GM19455 (cell line): ENCODE results near the gene GPR158.

ENCODE experiments used
- ATAC-seq: cut with Tn5 transposase; IDR thresholded peaks from one replicate; pipeline ENCODE4 v1.9.1; 2021; ENCODE audit not compliant: unreplicated experiment

The GPR158 gene

GRCh38 chr10:25498645-25499044, 323.8 kb downstream of the GPR158 start:
- ATAC-seq, result no peak

DNA sequence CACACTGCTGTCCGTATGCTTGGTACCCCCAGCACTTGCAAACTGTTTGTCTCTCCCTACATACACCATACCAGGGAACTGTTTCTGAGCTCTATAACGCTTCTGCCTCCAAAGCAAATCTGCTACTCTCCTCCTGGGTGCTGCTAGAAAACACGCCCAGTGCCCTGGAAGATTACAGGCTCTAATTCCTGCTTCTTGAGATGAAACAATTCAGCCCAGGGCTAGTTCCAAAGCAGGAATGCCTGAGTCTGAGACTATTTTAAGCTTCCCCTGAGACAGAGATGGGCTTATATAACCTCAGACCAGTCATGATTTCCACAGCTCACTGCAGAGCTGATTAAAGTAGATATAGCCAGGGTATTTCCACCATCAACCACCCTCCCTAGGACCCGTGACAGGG, 327.1 kb downstream of the GPR158 start:
- ATAC-seq, result no peak

DNA sequence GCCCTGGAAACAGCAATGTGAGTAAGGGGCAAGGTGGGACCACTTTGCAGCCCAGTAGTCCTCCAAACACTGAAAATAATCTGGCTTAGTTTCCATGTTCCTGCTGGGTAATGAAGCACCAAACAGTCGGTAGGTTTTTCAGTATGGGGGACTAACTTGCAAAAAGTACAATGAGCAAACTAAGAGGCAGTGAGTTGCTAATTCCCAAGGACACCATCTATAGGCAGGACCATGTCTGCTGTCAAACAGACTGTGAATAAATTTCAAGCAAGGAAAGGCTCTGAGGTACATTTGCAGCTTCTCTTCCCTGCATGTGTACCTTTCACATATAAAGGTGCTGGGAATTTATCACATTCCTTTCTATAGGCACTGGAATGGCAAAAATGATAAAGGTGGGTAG, 327.7 kb downstream of the GPR158 start:
- no peak for ATAC-seq

- no peak for ATAC-seq
These were observed 329.5 kb downstream of the GPR158 start for GRCh38 chr10:25504306-25504705.

DNA sequence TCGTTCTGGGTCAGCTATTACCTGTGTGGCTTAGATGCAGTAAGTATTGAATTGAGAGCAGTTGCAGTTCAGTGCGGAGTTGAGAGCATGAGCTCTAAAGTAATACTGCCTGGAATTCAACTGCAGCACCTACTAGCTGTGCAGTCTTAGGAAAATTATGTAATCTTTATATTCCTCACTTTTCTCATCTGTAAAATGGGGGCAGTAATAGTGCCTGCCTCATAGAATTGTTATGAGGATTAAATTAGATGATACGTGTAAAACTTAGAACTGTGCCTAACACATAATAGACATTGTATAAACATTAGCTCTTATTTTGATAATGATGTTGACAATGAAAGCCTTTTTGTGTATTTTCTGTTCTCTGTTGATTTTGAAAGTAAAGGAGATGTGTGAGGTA, 330.0 kb downstream of the GPR158 start:
- ATAC-seq, result no peak

- no peak for ATAC-seq
These were observed 330.7 kb downstream of the GPR158 start for GRCh38 chr10:25505466-25505865.

DNA sequence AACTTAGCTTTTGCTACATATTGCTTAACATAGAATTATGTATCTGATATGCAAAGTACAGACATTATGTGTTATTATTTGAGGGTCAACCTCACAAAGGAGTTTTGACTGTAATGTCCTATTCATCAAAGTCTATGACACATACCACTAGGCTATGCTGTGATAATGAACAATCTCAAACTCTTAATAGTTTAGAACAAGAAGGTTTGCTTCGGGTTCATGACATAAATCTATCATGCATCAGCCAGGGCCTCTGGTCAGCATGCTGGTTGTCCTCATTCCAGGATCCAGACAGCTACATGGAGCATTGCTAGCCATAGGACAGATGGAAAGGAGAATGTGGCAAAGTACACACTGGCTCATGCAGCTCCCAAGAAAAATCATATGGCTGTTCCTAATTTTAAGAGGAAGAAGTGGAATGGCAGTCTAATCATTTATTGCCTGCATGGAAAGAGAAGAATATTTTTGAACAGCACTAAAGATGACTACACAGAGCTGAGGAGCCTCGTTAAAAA, 332.1 kb downstream of the GPR158 start:
- ATAC-seq, result no peak

- ATAC-seq, result no peak
These were observed 333.5 kb downstream of the GPR158 start for GRCh38 chr10:25508112-25508815.

- no peak for ATAC-seq
These were observed 334.4 kb downstream of the GPR158 start for GRCh38 chr10:25509151-25509550.

- no peak for ATAC-seq
These were observed 347.5 kb downstream of the GPR158 start for GRCh38 chr10:25522294-25522693.

- ATAC-seq, result no peak
These were observed 348.3 kb downstream of the GPR158 start for GRCh38 chr10:25522946-25523608.

- no peak for ATAC-seq
These were observed 355.5 kb downstream of the GPR158 start for GRCh38 chr10:25530306-25530705.

DNA sequence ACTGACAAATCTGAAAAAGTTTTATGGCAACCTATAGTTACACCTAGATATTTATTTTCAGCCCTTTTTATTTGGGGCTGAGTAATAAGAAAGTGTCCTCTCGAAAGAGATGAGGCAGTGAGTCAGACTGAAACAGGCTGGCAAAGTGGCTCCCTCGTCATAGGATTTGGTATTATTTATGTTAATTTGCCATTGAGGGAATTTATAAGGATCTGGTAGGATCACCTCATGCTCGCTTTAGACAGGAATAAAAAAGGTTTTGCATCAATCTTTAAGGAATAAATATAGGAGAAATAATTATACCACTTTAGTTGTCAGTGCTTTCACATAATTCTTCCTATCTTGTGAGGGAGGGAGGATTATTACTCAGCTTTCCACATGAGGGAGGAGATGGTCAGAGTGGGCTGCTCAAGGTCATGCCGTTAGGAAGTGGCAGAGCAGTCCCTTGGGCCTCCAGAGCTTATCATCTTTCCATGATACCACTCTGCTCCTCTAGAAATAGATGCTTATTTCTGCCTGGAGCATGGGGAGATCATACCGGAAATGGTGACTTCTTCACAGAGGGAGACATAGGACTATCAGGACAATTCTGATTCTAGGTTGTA, 356.8 kb downstream of the GPR158 start:
- ATAC-seq, result no peak

- ATAC-seq, result no peak
These were observed 357.4 kb downstream of the GPR158 start for GRCh38 chr10:25532213-25532612.

- ATAC-seq, result no peak
These were observed 361.2 kb downstream of the GPR158 start for GRCh38 chr10:25536027-25536426.

- no peak for ATAC-seq
These were observed 372.6 kb downstream of the GPR158 start for GRCh38 chr10:25547382-25547781.

- no peak for ATAC-seq
These were observed 377.6 kb downstream of the GPR158 start for GRCh38 chr10:25552283-25552919.

DNA sequence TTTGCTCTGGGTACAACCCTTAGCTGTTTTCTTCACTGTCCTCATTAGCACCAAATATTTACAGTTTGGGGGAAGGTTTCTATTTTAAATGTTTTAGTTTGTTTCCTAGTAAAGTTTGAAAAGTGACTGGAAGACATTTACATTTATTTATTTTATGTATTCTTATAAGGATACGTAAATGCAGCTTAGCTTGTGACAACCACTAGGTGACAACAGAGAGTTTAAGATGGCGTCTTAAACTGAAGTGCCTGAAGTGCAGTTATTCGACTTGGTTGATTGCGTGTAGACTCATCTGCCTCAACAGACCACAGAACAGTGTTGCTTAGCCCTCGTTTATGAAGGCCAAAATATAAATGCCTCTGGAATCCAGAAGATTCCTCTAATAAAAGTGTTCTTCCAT, 381.1 kb downstream of the GPR158 start:
- no peak for ATAC-seq

DNA sequence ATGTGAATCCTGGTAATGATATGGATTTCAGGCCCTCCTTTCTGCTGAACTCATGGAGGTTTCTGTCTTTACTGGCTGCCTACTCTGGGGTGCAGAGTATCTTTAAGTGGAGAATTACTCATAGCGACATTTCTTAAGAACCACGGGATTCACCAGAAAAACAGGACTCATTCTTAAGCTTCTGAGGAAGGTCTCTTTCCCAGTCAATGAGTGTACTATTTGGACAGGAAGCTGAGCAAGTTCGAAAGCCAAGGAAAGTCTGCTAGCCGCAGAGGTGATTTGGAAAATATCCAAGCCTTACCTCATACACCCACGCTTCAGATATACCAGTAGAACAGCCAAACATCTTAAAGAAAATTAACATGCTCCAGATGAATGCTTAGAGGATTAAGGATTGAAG, 381.7 kb downstream of the GPR158 start:
- no peak for ATAC-seq

DNA sequence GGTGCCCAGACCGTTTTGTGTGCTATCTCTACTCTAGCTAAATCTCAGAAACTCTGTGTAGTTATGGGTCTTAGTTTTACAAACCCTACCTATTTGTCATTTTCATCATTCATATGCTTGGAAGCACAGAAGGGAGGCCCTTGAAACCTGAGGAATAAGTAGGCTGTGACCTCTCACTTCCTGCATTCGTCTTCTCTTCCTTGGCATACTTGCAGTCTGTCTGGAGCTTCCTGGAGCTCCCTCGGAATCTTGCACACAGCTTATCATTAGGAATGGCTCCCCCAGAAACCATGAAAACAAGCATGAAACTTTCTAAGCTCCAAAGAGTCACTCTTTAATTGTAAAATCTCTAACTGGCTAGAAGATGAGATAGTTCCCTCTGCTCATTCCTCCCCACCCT, 382.3 kb downstream of the GPR158 start:
- ATAC-seq, result no peak

GRCh38 chr10:25561758-25562157, 387.0 kb downstream of the GPR158 start:
- no peak for ATAC-seq

GRCh38 chr10:25562547-25562946, 387.7 kb downstream of the GPR158 start:
- no peak for ATAC-seq
